Colonic mucosa (tissue), 4 donors: ENCODE measurements around the gene RALGPS1. TPM values are rescaled to one million over a fixed set of nuclear protein-coding genes. Genes with fewer than 3 reads are reported as not detected.

Source experiments
- DNase-seq: peaks from one replicate; pipeline ENCODE4 v3.0.0-alpha.2; 2020
- H3K27ac ChIP-seq: fragments of 200-600 bp; one replicate; pipeline ENCODE4 v1.8.0; 2021
- H3K27me3 ChIP-seq: fragments of 200-600 bp; one replicate; pipeline ENCODE4 v1.8.0; 2021
- H3K36me3 ChIP-seq: fragments of 200-600 bp; one replicate; pipeline ENCODE4 v1.8.0; 2021
- H3K4me1 ChIP-seq: fragments of 200-600 bp; one replicate; pipeline ENCODE4 v1.8.0; 2021; ENCODE audit warnings: mild to moderate bottlenecking
- H3K4me3 ChIP-seq: fragments of 200-600 bp; one replicate; pipeline ENCODE4 v1.8.0; 2021
- H3K9ac ChIP-seq, 2 donors: one replicate each; pipeline ENCODE4 v1.7.0; 2013; ENCODE audit warnings: control low read depth in 2 of 2, low read depth in 2 of 2, low read length in 2 of 2
- H3K9me3 ChIP-seq: fragments of 200-600 bp; one replicate; pipeline ENCODE4 v1.8.0; 2021
- CTCF ChIP-seq: fragments of 200-600 bp; IDR thresholded peaks from one replicate; pipeline ENCODE4 v1.8.0; 2022; ENCODE audit warnings: antibody characterized with exemption, mild to moderate bottlenecking
- intact Hi-C: fragments of 100-400 bp; cut with DNase I; formaldehyde crosslinking; loops from one replicate; pipeline ENCODE4 v1.14.1; 2022
- total RNA-seq, 2 donors: library from RNA; stranded (reverse); fragmentation: NEBNext Ultra II Directional in 1 of 2; extraction: Animal tissue kit (Norgen Biotek cat#: 25700) in 1 of 2; gene quantifications; one replicate each; pipeline ENCODE4 v1.2.1, GENCODE V29; 2021
- donor health status: healthy.
- donor health status: DM: no; HTN: no; CAD: no.
- donor health status: DM: no; HTN: no; CAD: no.

Gene RALGPS1
- total RNA-seq, 2 donors from 2014 or later: 22.6 to 27.2 TPM

- Histone ChIP-seq H3K9me3 (no peaks in the 10 kb centered on the region), H3K4me1 (no peaks in the 10 kb centered on the region), H3K4me3 (no peak overlapping the region), H3K27me3 (no peaks in the 10 kb centered on the region), H3K27ac (no peak overlapping the region), H3K36me3 (no peaks in the 10 kb centered on the region), H3K9ac (no peak overlapping the region)
- TF ChIP-seq CTCF: no peak
- intact Hi-C loops: no loop called here
- DNase-seq: no peak
These were observed 180.8 kb downstream of the RALGPS1 start for GRCh38 chr9:127095411-127095810.

GRCh38 chr9:127096208-127096607, 181.6 kb downstream of the RALGPS1 start:
- Histone ChIP-seq H3K9me3 (no peaks in the 10 kb centered on the region), H3K27ac (no peak overlapping the region), H3K4me1 (no peaks in the 10 kb centered on the region), H3K4me3 (no peak overlapping the region), H3K27me3 (no peaks in the 10 kb centered on the region), H3K36me3 (no peaks in the 10 kb centered on the region), H3K9ac (no peak overlapping the region)
- no peak for TF ChIP-seq CTCF
- DNase-seq: no peak
- intact Hi-C loops: no loop called here

- Histone ChIP-seq H3K9me3 (no peaks in the 10 kb centered on the region), H3K9ac (no peak overlapping the region), H3K36me3 (no peaks in the 10 kb centered on the region), H3K4me1 (no peaks in the 10 kb centered on the region), H3K27me3 (no peaks in the 10 kb centered on the region), H3K4me3 (no peak overlapping the region), H3K27ac (no peak overlapping the region)
- intact Hi-C loops: no loop called here
- no peak for TF ChIP-seq CTCF
- no peak for DNase-seq
These were observed 183.1 kb downstream of the RALGPS1 start for GRCh38 chr9:127097683-127098082.

DNA sequence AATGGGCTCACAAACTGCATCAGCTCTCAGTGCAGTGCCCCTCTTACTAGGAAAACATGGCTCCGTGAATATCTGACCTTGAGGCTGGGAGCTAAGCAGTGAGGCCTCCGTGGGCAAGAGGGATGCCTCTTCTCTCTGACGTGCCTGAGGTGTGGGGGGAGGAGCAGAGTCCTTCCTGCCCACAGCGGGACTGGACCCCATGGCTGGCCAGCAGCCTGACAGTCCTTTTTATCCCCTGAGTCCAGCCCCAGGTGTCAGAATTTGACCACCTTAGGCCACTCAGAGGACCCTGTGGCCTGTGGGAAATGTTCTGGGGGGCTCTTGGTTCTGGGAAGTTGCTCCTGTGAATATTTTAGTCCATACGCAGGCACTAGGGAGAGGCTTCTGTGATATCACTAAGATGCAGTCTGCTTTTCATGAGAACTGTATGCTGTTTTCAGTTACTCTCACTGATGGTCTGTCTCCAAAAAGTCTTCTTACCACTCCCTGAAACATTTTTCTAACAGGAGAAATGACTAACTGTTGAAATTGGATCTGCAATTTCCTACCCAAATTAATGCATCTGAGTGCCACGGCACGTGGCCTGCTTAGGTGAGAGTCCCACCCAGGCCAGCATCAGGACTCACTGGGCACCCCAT, 184.5 kb downstream of the RALGPS1 start:
- Histone ChIP-seq H3K27ac (no peak overlapping the region), H3K9ac (no peak overlapping the region), H3K27me3 (no peaks in the 10 kb centered on the region), H3K9me3 (no peaks in the 10 kb centered on the region), H3K4me1 (no peaks in the 10 kb centered on the region), H3K4me3 (no peak overlapping the region), H3K36me3 (no peaks in the 10 kb centered on the region)
- TF ChIP-seq CTCF: no peak
- DNase-seq: no peak
- intact Hi-C loops: no loop called here

- no peaks in the 10 kb centered on the region for H3K27me3 ChIP-seq
- H3K36me3 ChIP-seq: no peaks in the 10 kb centered on the region
- no peak for DNase-seq
- H3K4me1 ChIP-seq: no peaks in the 10 kb centered on the region
- H3K27ac ChIP-seq: no peak overlapping the region
- H3K4me3 ChIP-seq: no peak overlapping the region
- H3K9me3 ChIP-seq: no peaks in the 10 kb centered on the region
- intact Hi-C loops: no loop called here
- no peak for TF ChIP-seq CTCF
- no peak overlapping the region for H3K9ac ChIP-seq
These were observed 185.1 kb downstream of the RALGPS1 start for GRCh38 chr9:127099664-127100063.
